ENCODE data around the gene FAM89B. TPM values are rescaled to one million over a fixed set of nuclear protein-coding genes. Genes with fewer than 3 reads are reported as not detected.

FAM89B gene
- total RNA-seq, 6 donors from 2014 or later: 27.9 to 65.8 (median 45.3) TPM

- no peak overlapping the region for H3K4me3 ChIP-seq
- peak in 1 of 2 donors; percentile 63 for DNase-seq
- H3K9me3 ChIP-seq: no peaks in the 10 kb centered on the region
- no peak for ATAC-seq (ENCODE audit: low FRiP score in 2 of 2)
- H3K27me3 ChIP-seq: no peaks in the 10 kb centered on the region
- peaks cover 0 to 63% (median 34%) of the 10 kb centered on the region in 4 donors for H3K36me3 ChIP-seq
- H3K27ac ChIP-seq: peak overlapping the region in 1 of 4 donors; percentile 79
- 76 to 78% methylated on average over 8 to 9 of the region's 9 CpGs for WGBS, 2 donors
- peaks cover 30 to 62% (median 31%) of the 10 kb centered on the region in 4 donors for H3K4me1 ChIP-seq
- TF ChIP-seq CTCF (IDR thresholded peaks at IDR 0.05) (no peak), POLR2AphosphoS5 (IDR thresholded peaks at IDR 0.05) (no peak), EP300 (IDR thresholded peaks at IDR 0.05) (no peak), POLR2A (IDR thresholded peaks at IDR 0.05) (no peak)
Observed at GRCh38 chr11:65589444-65590239, 17.3 kb downstream of the FAM89B start.

DNA sequence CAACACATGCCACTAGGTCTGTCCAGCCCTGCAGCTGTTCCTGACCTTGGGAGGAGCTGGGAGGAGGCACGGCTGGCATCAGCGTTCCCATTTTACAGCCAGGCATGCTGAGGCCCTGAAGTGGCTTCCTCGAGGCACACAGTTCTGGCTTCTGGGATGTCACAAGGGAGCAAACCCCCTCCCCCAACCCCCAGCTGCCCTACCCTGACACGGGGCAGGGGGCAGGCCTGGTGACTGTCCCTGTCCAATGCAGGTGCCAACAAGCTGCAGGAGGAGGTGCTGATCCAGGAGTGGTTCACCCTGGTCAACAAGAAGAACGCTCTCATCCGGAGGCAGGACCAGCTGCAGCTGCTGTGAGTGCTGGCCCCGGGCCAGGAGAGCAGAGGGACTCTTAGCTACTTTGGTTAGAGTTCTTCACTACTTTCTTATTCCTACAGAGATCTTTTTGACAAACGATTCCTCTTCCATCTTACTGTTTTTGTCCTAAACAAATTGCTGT lies 18.0 kb downstream of the FAM89B start:
- Histone ChIP-seq H3K27ac (no peak overlapping the region), H3K4me3 (no peak overlapping the region), H3K27me3 (no peaks in the 10 kb centered on the region), H3K9me3 (no peaks in the 10 kb centered on the region), H3K4me1 (peaks cover 33 to 67% (median 34%) of the 10 kb centered on the region in 4 donors), H3K36me3 (peaks cover 0 to 61% (median 30%) of the 10 kb centered on the region in 4 donors)
- no peak for TF ChIP-seq POLR2A (IDR thresholded peaks at IDR 0.05)
- TF ChIP-seq POLR2AphosphoS5 (IDR thresholded peaks at IDR 0.05): no peak
- TF ChIP-seq EP300 (IDR thresholded peaks at IDR 0.05): no peak
- no peak for TF ChIP-seq CTCF (IDR thresholded peaks at IDR 0.05)
- DNase-seq (peak in 1 of 2 donors; percentile 78), ATAC-seq (ENCODE audit: low FRiP score in 2 of 2) (no peak)
- WGBS, 2 donors: 69 to 75% methylated on average over 4 to 8 of the region's 8 CpGs

DNA sequence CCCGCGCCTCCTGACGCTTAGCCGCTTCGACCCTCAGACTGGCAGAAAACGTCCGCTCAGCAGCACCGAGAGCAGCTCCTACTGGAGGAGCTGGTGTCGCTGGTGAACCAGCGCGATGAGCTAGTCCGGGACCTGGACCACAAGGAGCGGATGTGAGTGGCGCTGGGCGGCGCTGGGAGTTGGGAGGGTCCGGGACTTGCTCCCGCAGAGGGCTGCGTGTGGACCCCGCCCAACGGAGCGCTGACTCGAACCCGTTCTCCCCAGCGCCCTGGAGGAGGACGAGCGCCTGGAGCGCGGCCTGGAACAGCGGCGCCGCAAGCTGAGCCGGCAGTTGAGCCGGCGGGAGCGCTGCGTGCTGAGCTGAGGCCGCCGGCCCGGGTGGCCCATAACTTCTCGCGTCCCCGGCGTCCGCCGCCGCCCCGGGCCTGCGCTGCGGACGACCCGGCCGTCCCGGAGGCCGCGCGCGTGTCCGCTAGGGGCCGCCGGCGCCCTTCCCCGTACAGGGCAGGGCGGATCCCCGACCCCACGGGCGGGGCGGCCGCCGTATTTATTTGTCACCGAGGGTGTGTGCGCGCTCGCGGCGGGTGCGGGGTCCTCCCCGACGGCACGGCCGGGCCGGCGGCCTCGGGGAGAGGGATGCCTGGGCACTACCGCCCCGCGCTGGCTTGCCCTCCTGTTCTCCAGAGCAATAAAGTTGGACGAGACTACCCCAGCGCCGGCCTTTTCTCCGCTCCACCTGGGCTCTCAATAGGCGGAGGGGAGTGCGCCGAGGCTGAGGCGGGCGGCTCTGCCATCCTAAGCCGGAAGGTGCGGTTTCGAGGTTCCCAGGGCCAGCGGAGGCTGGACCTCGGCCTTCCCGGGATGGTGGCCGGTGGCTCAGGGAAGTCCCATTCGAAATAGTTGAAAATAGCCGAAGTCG lies 19.9 kb downstream of the FAM89B start:
- Histone ChIP-seq H3K4me3 (peak overlapping the region in 3 of 4 donors; percentile 29 to 36 (median 33)), H3K27ac (peak overlapping the region; percentile 56 to 88 (median 72))
- peak in 1 of 2 donors; percentile 27 for ATAC-seq (ENCODE audit: low FRiP score in 2 of 2)

More for the DNA sequence above, 19.9 kb downstream of the FAM89B start:
- Histone ChIP-seq H3K9me3 (no peaks in the 10 kb centered on the region), H3K27me3 (no peaks in the 10 kb centered on the region), H3K4me1 (peaks cover 27 to 64% (median 33%) of the 10 kb centered on the region in 4 donors), H3K36me3 (peaks cover 0 to 48% (median 23%) of the 10 kb centered on the region in 4 donors)
- TF ChIP-seq POLR2A (IDR thresholded peaks at IDR 0.05): no peak
- TF ChIP-seq EP300 (IDR thresholded peaks at IDR 0.05): no peak
- peak in 1 of 2 donors; percentile 21 for TF ChIP-seq POLR2AphosphoS5 (IDR thresholded peaks at IDR 0.05)
- TF ChIP-seq CTCF (IDR thresholded peaks at IDR 0.05): peak; percentile 16 to 62 (median 46)
- WGBS, 2 donors: 65 to 77% methylated on average over 29 to 94 of the region's 106 CpGs
- peak in 1 of 2 donors; percentile 89 for DNase-seq
